NCI-H1105 treated with DMSO at 0.1 percent for 48 hours (cell line): Measurements from ENCODE around the gene ZNF664.

Source experiments
- DNase-seq: peaks from one replicate; lab custom pipeline; 2025; lab: John Stamatoyannopoulos, UW

The ZNF664 gene

GRCh38 chr12:123990511-123990910, 17.5 kb downstream of the ZNF664 start:
- DNase-seq = no peak

DNA sequence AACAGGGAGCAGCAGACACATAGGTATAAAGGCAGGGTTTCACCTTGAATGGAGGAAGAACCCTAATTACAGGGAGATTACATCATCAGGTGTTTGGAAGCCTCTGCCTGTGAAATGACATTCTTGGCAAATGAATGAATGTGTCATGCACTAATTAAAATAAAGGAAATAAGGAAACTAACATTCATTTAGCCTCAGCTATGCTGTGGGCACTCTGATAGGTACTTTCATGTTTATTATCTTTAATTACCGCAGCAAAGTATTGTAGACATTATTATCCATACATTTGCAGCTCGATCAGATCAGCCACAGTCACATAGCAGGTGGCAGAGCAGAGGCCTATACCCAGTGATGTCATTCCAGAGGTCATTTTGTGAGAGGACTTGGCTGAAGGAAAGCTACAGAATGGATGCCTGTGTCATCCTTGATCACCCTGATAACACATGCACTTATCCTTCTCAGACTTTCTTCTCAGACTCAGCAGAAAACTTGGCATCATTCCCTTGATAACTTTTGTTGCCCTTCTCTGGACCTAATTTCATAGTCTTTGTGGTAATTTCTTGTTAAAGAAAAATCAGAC, 18.4 kb downstream of the ZNF664 start:
- DNase-seq = no peak

GRCh38 chr12:123992118-123992825, 19.3 kb downstream of the ZNF664 start:
- DNase-seq = no peak

DNA sequence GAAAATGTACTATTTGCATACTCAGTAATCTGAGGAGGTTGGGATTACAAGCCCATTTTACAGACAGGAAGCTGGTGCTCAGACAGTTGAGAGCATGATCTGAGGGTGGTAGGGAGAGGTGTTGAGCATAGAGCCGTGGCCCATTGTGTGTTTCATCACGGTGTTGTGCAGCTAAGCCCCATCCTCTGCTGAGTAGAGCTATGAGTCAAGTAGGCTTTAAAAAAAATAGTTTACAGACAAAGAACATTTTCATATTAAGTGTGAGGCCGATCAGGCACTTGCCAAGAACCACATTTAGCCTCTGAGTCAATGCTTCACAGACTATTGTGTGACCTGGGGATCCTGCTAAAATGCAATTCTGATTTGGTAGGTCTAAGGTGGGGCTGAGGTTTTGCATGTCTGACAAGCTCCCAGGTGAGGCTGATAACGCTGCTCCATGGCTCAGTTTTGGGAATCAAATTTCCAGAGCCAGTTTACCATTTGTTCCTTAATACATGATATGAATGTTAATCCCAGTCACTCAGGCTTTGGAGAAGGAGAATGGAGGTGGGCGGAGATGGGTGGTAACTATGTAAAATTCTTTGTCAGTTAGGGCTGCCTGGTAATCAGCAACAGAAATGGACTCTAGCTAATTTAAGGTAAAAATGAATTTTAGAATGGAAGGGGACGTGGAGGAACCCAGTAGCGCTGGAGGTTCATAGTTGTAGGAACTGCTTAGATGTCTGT, 22.2 kb downstream of the ZNF664 start:
- DNase-seq = no peak

DNA sequence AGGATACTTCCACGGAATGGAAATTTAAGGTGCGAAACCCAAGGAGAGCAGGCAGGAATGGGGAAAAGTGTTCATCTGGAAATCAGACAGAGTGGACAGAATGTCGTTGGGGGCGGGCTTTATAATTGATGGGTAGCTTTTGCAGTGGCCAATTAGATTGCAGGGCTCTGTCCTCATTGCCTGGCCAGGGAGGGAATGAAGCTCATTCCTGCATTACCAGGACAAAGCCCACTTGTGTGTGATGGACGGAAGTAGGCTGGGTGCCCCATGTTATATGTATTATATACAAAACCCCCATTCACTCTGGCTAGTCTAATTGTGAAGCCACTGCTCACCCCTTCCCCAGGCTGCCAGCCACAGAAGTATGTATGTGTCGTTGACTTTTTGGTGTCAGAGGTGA, 23.6 kb downstream of the ZNF664 start:
- no peak for DNase-seq

DNA sequence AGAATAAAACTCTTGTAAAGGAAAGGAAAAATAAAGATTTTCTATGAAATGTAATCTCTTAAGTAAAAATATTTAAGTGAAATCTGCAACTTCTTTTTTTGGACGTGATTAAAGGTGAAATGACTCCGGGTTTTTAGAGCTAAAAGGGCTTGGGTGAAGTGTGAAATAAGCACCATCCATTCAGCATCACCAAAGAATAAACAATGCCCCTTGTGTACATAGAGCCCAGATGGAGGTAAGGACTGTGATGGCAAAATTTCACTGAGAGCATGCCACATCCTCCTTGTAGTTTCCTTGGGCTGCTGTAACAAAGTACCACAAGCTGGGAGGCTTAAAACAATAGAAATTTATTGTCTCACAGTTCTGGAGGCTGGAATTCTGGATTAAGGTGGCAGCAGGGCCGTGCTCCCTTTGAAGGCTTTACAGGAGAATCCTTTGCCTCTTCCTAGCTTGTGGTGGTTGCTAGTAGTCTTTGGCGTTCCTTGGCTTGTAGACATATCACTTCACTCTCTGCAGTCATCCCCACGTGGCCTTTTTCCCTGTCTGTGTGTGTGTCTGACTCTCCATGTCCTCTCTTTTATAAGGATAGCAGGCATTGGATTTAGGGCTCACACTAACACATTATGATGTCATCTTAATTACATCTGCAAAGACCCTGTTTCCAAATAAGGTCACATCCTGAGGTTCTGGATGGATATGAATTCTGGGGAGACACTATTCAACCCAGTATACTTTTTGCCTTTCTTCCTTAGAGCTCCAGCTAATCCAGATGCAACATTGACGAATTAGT, 24.2 kb downstream of the ZNF664 start:
- no peak for DNase-seq

DNA sequence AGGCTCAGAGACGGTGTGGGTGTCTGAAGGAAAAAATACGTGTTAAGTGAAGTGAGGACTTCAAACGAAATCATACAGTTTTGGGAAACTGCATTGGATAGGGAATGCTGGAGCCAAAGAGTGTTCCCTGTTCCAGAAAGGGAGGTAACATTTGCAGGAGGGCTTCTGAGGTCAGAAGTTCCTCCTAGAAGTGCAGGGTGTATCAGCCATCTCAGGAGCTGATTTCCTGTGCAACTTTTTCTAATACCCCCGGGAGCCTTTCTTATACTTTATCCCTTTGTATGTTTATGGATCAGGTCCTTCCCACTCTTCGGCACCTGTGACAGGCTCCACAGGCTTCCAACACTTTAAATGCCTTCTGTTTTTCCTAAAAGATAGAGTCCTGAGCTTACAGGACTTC, 24.9 kb downstream of the ZNF664 start:
- DNase-seq = no peak

DNA sequence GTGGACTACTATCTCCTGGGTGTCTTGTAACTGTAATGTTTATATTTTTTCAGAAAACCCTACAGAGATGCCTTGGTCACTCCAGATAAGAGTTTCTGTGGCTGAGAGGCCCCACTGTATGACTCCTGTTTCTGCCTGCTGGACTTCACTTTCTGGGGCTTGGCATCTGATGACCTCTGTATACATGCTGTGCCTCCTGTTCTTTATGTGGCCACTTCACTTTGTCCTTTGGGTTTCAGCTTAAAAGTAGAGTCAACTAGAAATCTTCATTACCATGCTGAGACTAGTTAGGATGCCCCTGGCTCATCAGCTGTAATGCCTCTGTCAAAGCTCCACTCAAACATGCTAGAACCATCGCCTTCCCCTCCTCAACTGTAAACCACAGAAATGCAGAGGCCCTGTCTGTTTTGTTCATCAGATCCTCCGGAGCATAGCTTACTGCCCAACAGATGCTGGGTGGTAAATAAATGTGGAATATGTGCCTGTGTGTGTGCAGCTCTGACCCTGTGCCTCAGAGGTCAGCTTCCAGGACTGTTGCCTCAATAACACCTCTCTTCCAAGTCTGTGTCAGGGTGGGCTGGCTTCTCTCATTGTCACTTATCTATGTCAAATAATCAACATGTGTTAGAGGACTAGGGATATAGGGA, 25.5 kb downstream of the ZNF664 start:
- DNase-seq = no peak

DNA sequence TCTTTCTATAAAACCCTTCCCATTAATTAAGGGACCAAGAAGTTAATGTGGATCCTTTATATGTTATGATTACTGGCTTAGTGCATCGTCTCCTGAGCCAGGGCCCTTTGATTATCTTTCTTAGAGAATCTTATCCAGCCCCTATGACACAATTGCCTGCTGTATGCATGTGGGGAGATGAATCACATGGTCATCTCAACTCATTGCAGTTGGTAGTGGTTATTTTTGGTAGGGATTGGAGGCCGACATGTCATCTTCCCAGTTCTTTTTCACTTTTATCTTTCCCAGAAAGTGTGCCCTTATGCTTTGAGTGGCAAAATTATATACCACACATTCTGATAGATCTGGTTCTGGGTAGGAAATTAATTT, 26.0 kb downstream of the ZNF664 start:
- DNase-seq = no peak

GRCh38 chr12:124000111-124000510, 27.1 kb downstream of the ZNF664 start:
- DNase-seq = no peak

DNA sequence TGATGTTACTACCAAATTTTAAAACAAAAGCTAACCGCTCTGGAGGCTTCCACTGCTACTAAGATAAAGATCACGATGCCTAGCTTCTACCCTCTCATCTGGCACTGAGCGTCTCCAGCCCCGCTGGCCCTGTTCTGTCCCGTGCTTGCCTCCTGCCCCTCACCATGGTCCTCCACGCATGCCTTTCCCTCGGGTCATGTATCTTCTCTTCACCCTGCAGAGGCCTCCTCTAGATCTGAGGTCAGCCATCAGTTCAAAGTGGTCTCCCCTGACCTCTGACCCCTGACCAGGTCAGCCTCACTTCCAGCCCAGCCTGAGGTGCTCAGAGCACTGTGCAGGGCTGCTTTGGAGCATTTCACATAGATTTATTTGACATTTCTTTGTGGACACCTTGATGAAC, 28.3 kb downstream of the ZNF664 start:
- DNase-seq = no peak

DNA sequence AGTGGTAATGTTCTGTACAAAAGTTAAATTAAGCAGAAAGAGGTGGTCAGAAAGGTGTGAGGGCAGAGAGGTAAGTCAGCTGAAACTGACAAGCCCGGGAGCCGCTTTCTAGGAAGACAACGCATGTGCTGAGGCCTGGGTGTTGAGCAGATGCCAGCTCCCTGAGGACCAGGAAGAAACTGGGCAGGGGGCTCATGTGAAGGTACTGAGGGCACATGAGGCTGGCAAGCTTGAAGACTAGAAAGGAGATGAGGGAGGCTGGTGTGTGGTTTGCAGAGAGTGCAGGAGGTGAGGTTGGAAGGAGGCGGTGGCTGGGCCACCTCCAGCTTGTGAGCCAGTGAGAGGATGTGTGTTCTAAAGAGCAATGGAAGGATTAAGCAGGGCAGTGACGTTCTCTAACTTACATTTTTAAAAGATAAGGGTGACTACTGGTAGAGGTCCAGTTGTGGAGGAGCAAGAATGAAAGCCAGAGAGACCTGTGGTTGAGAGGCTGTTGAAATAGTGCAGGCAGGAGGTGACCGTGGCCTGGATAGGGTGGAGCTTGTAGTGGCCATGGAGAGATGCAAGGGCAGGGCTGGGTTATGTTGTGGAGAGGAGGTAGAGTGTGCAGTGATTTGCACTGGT, 29.1 kb downstream of the ZNF664 start:
- DNase-seq = no peak

- DNase-seq = no peak
Observed at GRCh38 chr12:124002654-124003053, 29.6 kb downstream of the ZNF664 start.

GRCh38 chr12:124004233-124004875, 31.3 kb downstream of the ZNF664 start:
- DNase-seq = no peak

- DNase-seq = no peak
Observed at GRCh38 chr12:124006085-124006845, 33.2 kb downstream of the ZNF664 start.

DNA sequence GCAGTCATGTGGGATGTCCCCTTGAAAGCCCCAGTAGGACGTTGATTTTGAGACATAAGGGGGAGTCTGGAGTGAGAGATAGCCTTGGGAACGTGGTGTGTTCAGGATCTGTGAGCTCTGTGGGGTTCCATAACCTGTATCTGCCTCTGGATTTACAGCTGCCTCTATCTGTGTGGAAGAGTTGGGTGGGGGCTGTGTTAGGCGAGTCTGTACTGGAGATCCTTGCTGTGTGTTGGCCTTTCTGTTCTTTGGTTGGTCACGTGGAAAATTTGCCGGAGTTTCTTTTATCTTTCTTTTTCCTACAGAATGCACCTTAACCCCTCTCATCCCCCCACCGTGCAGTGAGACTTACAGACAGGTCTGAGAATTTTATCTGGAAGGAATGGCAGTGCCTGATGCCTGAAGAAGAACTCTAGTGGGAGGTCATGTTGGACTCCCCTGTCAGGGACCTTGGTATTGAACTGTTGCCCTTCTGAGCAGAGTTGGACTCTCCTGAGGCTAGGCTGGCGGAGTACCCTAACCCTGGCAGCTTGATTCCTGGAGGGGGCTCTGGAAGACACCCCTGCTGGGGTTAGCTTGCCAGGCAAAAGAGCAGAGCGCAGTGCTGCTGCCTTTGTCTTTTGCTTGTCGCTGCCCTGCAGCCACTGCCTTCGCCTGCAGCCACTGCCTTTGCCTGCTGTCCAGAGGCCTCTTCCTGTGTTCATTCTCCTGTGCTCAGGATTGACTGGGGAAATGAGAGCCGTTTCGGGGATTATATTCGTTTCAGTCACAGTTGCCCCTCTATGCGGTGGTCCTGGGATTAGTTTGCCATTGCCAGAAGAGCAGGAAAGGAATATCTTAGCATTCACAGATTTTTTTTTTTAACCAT, 34.1 kb downstream of the ZNF664 start:
- DNase-seq = no peak

DNA sequence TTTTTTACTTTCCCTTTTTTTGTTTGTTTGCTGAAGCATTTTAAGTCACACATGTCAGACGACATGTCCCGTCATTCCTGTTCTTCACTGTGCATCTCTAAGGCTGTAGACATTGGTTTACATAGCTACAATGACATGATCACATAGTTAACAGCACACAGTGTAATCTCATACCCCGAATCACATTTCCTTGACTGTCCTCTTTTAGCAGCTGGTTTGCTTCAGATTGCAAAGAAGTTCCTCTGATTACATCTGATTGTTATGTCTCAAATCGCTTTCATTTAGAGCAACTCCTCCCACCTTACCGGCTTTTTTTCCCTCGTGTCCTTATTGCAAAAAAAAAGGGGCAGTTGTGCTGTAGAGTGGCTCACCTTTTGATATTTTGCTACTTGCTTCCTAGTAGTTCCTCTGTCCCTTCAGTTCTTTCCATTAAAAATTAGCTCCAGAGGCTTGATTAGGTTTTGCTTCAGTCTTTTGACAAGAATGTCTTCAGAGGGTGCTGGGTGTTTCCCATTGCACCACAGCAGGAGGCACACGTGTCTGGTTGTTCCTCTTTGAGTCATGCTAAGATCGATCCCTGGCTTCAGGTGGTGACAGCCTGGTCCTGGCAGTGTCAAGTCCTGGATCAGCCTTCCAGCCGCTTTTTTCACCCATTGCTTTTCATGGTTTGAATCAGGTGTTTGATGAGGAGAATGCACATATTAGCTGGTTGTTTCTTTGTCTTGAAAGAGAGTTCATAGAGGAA, 35.0 kb downstream of the ZNF664 start:
- no peak for DNase-seq

GRCh38 chr12:124008595-124008994, 35.6 kb downstream of the ZNF664 start:
- no peak for DNase-seq

DNA sequence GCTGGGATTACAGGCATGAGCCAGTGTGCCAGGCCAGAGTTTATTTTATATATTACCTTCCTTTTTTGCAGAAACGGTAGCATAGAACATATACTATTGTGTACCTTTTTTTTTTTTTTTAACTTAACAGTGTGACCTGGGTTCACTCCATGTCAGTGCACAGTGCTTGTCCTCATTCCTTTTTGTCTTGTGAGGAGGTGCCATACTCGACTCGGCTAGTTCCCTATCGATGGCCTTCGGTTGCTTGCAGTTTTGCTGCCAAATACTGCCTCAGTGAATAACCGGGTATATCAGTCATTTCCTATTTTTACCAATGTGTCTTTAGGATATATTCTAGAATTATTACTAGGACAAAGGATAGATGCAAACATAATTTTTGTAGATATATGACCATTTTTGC, 36.8 kb downstream of the ZNF664 start:
- no peak for DNase-seq
